Measurements from ENCODE around the gene JMJD7.

Gene JMJD7

GRCh38 chr15:41819455-41820050 lies 8.3 kb upstream of the JMJD7 start:
- DNase-seq (ENCODE audit: extremely low read depth in 1 of 2, low read depth in 1 of 2) = no peak

- DNase-seq (ENCODE audit: extremely low read depth in 1 of 2, low read depth in 1 of 2) = no peak
These were observed 7.0 kb upstream of the JMJD7 start for GRCh38 chr15:41820791-41821423.

- DNase-seq (ENCODE audit: extremely low read depth in 1 of 2, low read depth in 1 of 2) = no peak
These were observed 6.1 kb upstream of the JMJD7 start for GRCh38 chr15:41821831-41822230.

GRCh38 chr15:41822471-41822870 lies 5.4 kb upstream of the JMJD7 start:
- DNase-seq (ENCODE audit: extremely low read depth in 1 of 2, low read depth in 1 of 2) = no peak

- DNase-seq (ENCODE audit: extremely low read depth in 1 of 2, low read depth in 1 of 2) = no peak
These were observed 4.9 kb upstream of the JMJD7 start for GRCh38 chr15:41822957-41823356.

- no peak for DNase-seq (ENCODE audit: extremely low read depth in 1 of 2, low read depth in 1 of 2)
These were observed 4.4 kb upstream of the JMJD7 start for GRCh38 chr15:41823502-41823901.

- no peak for DNase-seq (ENCODE audit: extremely low read depth in 1 of 2, low read depth in 1 of 2)
These were observed 3.7 kb upstream of the JMJD7 start for GRCh38 chr15:41824062-41824745.

GRCh38 chr15:41825145-41825544 lies 2.7 kb upstream of the JMJD7 start:
- no peak for DNase-seq (ENCODE audit: extremely low read depth in 1 of 2, low read depth in 1 of 2)

GRCh38 chr15:41825572-41826535 lies 2.0 kb upstream of the JMJD7 start:
- DNase-seq (ENCODE audit: extremely low read depth in 1 of 2, low read depth in 1 of 2) = no peak

- DNase-seq (ENCODE audit: extremely low read depth in 1 of 2, low read depth in 1 of 2) = no peak
These were observed 507 bp upstream of the JMJD7 start for GRCh38 chr15:41827290-41827879.

GRCh38 chr15:41828807-41829141 lies 882 bp downstream of the JMJD7 start:
- no peak for DNase-seq (ENCODE audit: extremely low read depth in 1 of 2, low read depth in 1 of 2)

- no peak for DNase-seq (ENCODE audit: extremely low read depth in 1 of 2, low read depth in 1 of 2)
These were observed 2.2 kb downstream of the JMJD7 start for GRCh38 chr15:41829959-41830646.

GRCh38 chr15:41831291-41831690 lies 3.4 kb downstream of the JMJD7 start:
- DNase-seq (ENCODE audit: extremely low read depth in 1 of 2, low read depth in 1 of 2) = peak; percentile 16 to 33

- DNase-seq (ENCODE audit: extremely low read depth in 1 of 2, low read depth in 1 of 2) = no peak
These were observed 4.3 kb downstream of the JMJD7 start for GRCh38 chr15:41832208-41832607.

- DNase-seq (ENCODE audit: extremely low read depth in 1 of 2, low read depth in 1 of 2) = no peak
These were observed 5.0 kb downstream of the JMJD7 start for GRCh38 chr15:41832875-41833274.

GRCh38 chr15:41834096-41834495 lies 6.2 kb downstream of the JMJD7 start:
- DNase-seq (ENCODE audit: extremely low read depth in 1 of 2, low read depth in 1 of 2) = no peak

- DNase-seq (ENCODE audit: extremely low read depth in 1 of 2, low read depth in 1 of 2) = no peak
These were observed 8.2 kb downstream of the JMJD7 start for GRCh38 chr15:41836073-41836472.

GRCh38 chr15:41836713-41837454 lies 9.0 kb downstream of the JMJD7 start:
- no peak for DNase-seq (ENCODE audit: extremely low read depth in 1 of 2, low read depth in 1 of 2)

- no peak for DNase-seq (ENCODE audit: extremely low read depth in 1 of 2, low read depth in 1 of 2)
These were observed 10.6 kb downstream of the JMJD7 start, which contains the start of gene PLA2G4B for GRCh38 chr15:41838400-41838897. Gene PLA2G4B (plus strand): TSS chr15:41838847. CDS start chr15:41838914, 67 bp downstream.
